OCI-LY7 (cell line): ENCODE results near the gene PELI2.

Experiments used
- CTCF ChIP-seq: fragments of 200-600 bp; sonication (generic); conservative IDR thresholded peaks from 2 replicates; pipeline ENCODE4 v1.5.1; 2014; ENCODE audit warnings: mild to moderate bottlenecking, antibody characterized with exemption, low read length, moderate library complexity, mixed read lengths
- EZH2phosphoT487 ChIP-seq: fragments of 200-600 bp; sonication (generic); IDR thresholded peaks from 2 replicates; pipeline ENCODE4 v1.6.1; 2018; ENCODE audit warnings: low read depth, borderline replicate concordance, mild to moderate bottlenecking, mixed run types, antibody characterized with exemption, low read length, moderate library complexity, mixed read lengths

GRCh38 chr14:56145965-56146364, 27.8 kb downstream of the PELI2 start:
- TF ChIP-seq CTCF (no peak), EZH2phosphoT487 (no peak)
